DND-41 (cell line): Measurements from ENCODE around the gene ME3.

Experiments used
- CTCF ChIP-seq: IDR thresholded peaks from 2 replicates; pipeline ENCODE4 v1.5.1; 2012; ENCODE audit warnings: borderline replicate concordance, low read length, moderate library complexity, mild to moderate bottlenecking; ENCODE audit not compliant: poor library complexity, severe bottlenecking; ENCODE audit errors: extremely low read depth
- EZH2 ChIP-seq: IDR thresholded peaks from 3 replicates; pipeline ENCODE4 v1.6.1; 2012; ENCODE audit warnings: borderline replicate concordance, low read depth, mild to moderate bottlenecking, moderate library complexity, low read length, inconsistent platforms; ENCODE audit not compliant: severe bottlenecking

GRCh38 chr11:86673055-86673843, 833 bp upstream of the ME3 start:
- TF ChIP-seq EZH2, result no peak
- no peak for TF ChIP-seq CTCF
